H1 (cell line): ENCODE measurements around the gene SLTM. TPM values are rescaled to one million over a fixed set of nuclear protein-coding genes. Genes with fewer than 3 reads are reported as not detected.

Experiments
- CTCF ChIA-PET: fragments of 300-600 bp; sonication (Branson Sonifier 250); formaldehyde crosslinking; loops from one replicate; lab custom pipeline; 2021; ENCODE audit not compliant: partially characterized antibody; lab: Charles Lee
- POLR2A ChIA-PET: fragments of 300-600 bp; sonication (Branson Sonifier 250); formaldehyde crosslinking; loops from one replicate; lab custom pipeline; 2021; ENCODE audit warnings: inconsistent platforms; ENCODE audit not compliant: partially characterized antibody; lab: Charles Lee
- DNase-seq, 2 experiments: peaks; one replicate each; pipeline versions ENCODE4 v3.0.0 to v3.0.0-alpha.2; 2010 to 2022; ENCODE audit warnings: low spot score in 2 of 2, low read depth in 1 of 2, mixed read lengths in 1 of 2
- FAIRE-seq: peaks from 2 replicates; lab custom pipeline; 2011; peaks lifted over from hg19 to GRCh38; lab: Jason Lieb, UNC
- H2AFZ ChIP-seq: 2 replicates; pipeline ENCODE4 v1.8.1; 2012; ENCODE audit warnings: low read length, inconsistent platforms
- H2AK5ac ChIP-seq: 2 replicates; pipeline ENCODE4 v1.6.1; 2013; ENCODE audit warnings: low read depth, low read length
- H2BK120ac ChIP-seq: replicated peaks from 2 replicates; pipeline ENCODE3; 2013; ENCODE audit warnings: low read depth, low read length, inconsistent platforms
- H2BK12ac ChIP-seq: 2 replicates; pipeline ENCODE4 v1.6.1; 2013; ENCODE audit warnings: low read depth, low read length
- H2BK15ac ChIP-seq: 2 replicates; pipeline ENCODE4 v1.6.1; 2013; ENCODE audit warnings: low read length
- H2BK20ac ChIP-seq: 2 replicates; pipeline ENCODE4 v1.6.1; 2013; ENCODE audit warnings: low read length
- H2BK5ac ChIP-seq: 2 replicates; pipeline ENCODE4 v1.6.1; 2013; ENCODE audit warnings: low read depth, low read length
- H3K14ac ChIP-seq: 2 replicates; pipeline ENCODE4 v1.6.1; 2013; ENCODE audit warnings: inconsistent platforms; ENCODE audit not compliant: insufficient read length
- H3K18ac ChIP-seq: 2 replicates; pipeline ENCODE4 v1.6.1; 2013; ENCODE audit warnings: low read length; ENCODE audit errors: extremely low read depth
- H3K23ac ChIP-seq: 2 replicates; pipeline ENCODE4 v1.6.1; 2013; ENCODE audit warnings: inconsistent platforms; ENCODE audit not compliant: insufficient read length
- H3K23me2 ChIP-seq: 2 replicates; pipeline ENCODE4 v1.6.1; 2013; ENCODE audit warnings: low read depth, low read length
- H3K27ac ChIP-seq: 2 replicates; pipeline ENCODE4 v1.6.1; 2011; ENCODE audit warnings: low read depth, low read length, inconsistent platforms
- H3K27me3 ChIP-seq, 4 experiments: replicated peaks in 1 of 4; 1 replicate in 1 of 4; 2 replicates in 3 of 4; pipeline versions ENCODE4 v1.6.1 to v1.8.1; 2011 to 2013; ENCODE audit warnings: low read length in 3 of 4, mild to moderate bottlenecking in 3 of 4, inconsistent platforms in 2 of 4, mixed read lengths in 2 of 4, moderate library complexity in 1 of 4; ENCODE audit not compliant: control insufficient read depth in 3 of 4, insufficient read depth in 3 of 4; ENCODE audit errors: extremely low read depth in 1 of 4
- H3K36me3 ChIP-seq, 4 experiments: 2 replicates each; pipeline versions ENCODE4 v1.6.1 to v1.8.1; 2011 to 2013; ENCODE audit warnings: mild to moderate bottlenecking in 4 of 4, low read length in 3 of 4, moderate library complexity in 2 of 4, control low read depth in 1 of 4, inconsistent platforms in 1 of 4; ENCODE audit not compliant: insufficient read depth in 4 of 4, control insufficient read depth in 2 of 4
- H3K4ac ChIP-seq: replicated peaks from 2 replicates; pipeline ENCODE3; 2013; ENCODE audit warnings: low read length, low read depth, mixed read lengths, inconsistent platforms; ENCODE audit not compliant: insufficient read length
- H3K4me1 ChIP-seq, 4 experiments: replicated peaks in 1 of 4; 1 replicate in 1 of 4; 2 replicates in 3 of 4; pipeline versions ENCODE4 v1.6.1 to v1.8.1; 2011 to 2013; ENCODE audit warnings: low read length in 3 of 4, inconsistent platforms in 2 of 4, mixed read lengths in 1 of 4; ENCODE audit not compliant: insufficient read depth in 4 of 4, control insufficient read depth in 3 of 4
- H3K4me2 ChIP-seq, 2 experiments: 2 replicates each; pipeline versions ENCODE4 v1.6.1 to v1.8.1; 2011 to 2013; ENCODE audit warnings: low read depth in 2 of 2, low read length in 2 of 2, control low read depth in 1 of 2, inconsistent platforms in 1 of 2, mild to moderate bottlenecking in 1 of 2; ENCODE audit not compliant: insufficient read depth in 1 of 2
- H3K4me3 ChIP-seq, 4 experiments: fragments of 200-600, 300-600 bp in 1 of 4; sonication (generic), shearing (Covaris generic), sonication (Bioruptor Twin) in 1 of 4; 2 replicates each; pipeline versions ENCODE4 v1.5.1 to v1.8.1; 2011 to 2016; ENCODE audit warnings: low read length in 4 of 4, low read depth in 3 of 4, control low read depth in 2 of 4, inconsistent platforms in 2 of 4, mild to moderate bottlenecking in 2 of 4, mixed read lengths in 1 of 4, moderate library complexity in 1 of 4; ENCODE audit not compliant: insufficient read depth in 2 of 4; ENCODE audit errors: extremely low read depth in 1 of 4
- H3K56ac ChIP-seq: replicated peaks from 2 replicates; pipeline ENCODE3; 2013; ENCODE audit warnings: low read depth, mild to moderate bottlenecking, mixed read lengths, low read length, inconsistent platforms; ENCODE audit not compliant: insufficient read length
- H3K79me1 ChIP-seq: 2 replicates; pipeline ENCODE4 v1.6.1; 2013; ENCODE audit warnings: low read depth, low read length, control low read depth
- H3K79me2 ChIP-seq, 2 experiments: 2 replicates each; pipeline versions ENCODE4 v1.6.1 to v1.8.1; 2012 to 2013; ENCODE audit warnings: low read length in 2 of 2, mild to moderate bottlenecking in 2 of 2, inconsistent platforms in 1 of 2; ENCODE audit not compliant: insufficient read depth in 2 of 2, control insufficient read depth in 1 of 2
- H3K9ac ChIP-seq, 4 experiments: replicated peaks in 1 of 4; 1 replicate in 1 of 4; 2 replicates in 3 of 4; pipeline versions ENCODE4 v1.6.1 to v1.8.1; 2011 to 2013; ENCODE audit warnings: low read depth in 3 of 4, low read length in 3 of 4, control low read depth in 2 of 4, mild to moderate bottlenecking in 2 of 4, moderate library complexity in 2 of 4, inconsistent platforms in 1 of 4; ENCODE audit errors: extremely low read depth in 1 of 4
- H3K9me3 ChIP-seq, 2 experiments: 2 replicates each; pipeline versions ENCODE4 v1.6.1 to v1.8.1; 2012 to 2013; ENCODE audit warnings: mild to moderate bottlenecking in 2 of 2, moderate library complexity in 2 of 2, control low read depth in 1 of 2, inconsistent platforms in 1 of 2, low read depth in 1 of 2, low read length in 1 of 2, mixed read lengths in 1 of 2; ENCODE audit not compliant: insufficient read depth in 2 of 2
- H4K20me1 ChIP-seq, 2 experiments: replicated peaks in 1 of 2; 2 replicates each; pipeline versions ENCODE3 to v1.8.1; 2011 to 2013; ENCODE audit warnings: inconsistent platforms in 2 of 2, low read length in 2 of 2, mild to moderate bottlenecking in 1 of 2; ENCODE audit not compliant: insufficient read depth in 2 of 2, control insufficient read depth in 1 of 2
- H4K5ac ChIP-seq: 2 replicates; pipeline ENCODE4 v1.6.1; 2013; ENCODE audit warnings: low read length, low read depth, mixed read lengths, inconsistent platforms; ENCODE audit not compliant: insufficient read length
- H4K8ac ChIP-seq: 2 replicates; pipeline ENCODE4 v1.8.0; 2013; ENCODE audit warnings: mild to moderate bottlenecking, moderate library complexity, low read length, inconsistent platforms; ENCODE audit not compliant: insufficient read depth; ENCODE audit errors: extremely low read depth
- H4K91ac ChIP-seq: replicated peaks from 2 replicates; pipeline ENCODE3; 2013; ENCODE audit warnings: low read length, mixed read lengths, inconsistent platforms; ENCODE audit not compliant: insufficient read length
- ATF2 ChIP-seq: IDR thresholded peaks from 2 replicates; pipeline ENCODE4 v1.6.1; 2012; ENCODE audit warnings: low read length, inconsistent platforms
- BACH1 ChIP-seq: IDR thresholded peaks from 2 replicates; pipeline ENCODE4 v1.6.1; 2012; ENCODE audit warnings: low read length, improper control_type of control experiment
- CHD2 ChIP-seq: IDR thresholded peaks from 2 replicates; pipeline ENCODE4 v1.6.1; 2012; ENCODE audit warnings: low read length, improper control_type of control experiment
- CREB1 ChIP-seq: IDR thresholded peaks from 2 replicates; pipeline ENCODE4 v1.6.1; 2012; ENCODE audit warnings: inconsistent platforms
- GTF2F1 ChIP-seq: IDR thresholded peaks from 2 replicates; pipeline ENCODE4 v1.6.1; 2012; ENCODE audit warnings: low read depth, low read length, improper control_type of control experiment, borderline replicate concordance
- HDAC2 ChIP-seq, 2 experiments: fragments of 300-600 bp in 1 of 2; sonication (generic) in 1 of 2; IDR thresholded peaks; 2 replicates each; pipeline ENCODE4 v1.6.1; 2011 to 2012; ENCODE audit warnings: low read depth in 2 of 2, low read length in 2 of 2, mild to moderate bottlenecking in 2 of 2, moderate library complexity in 2 of 2, borderline replicate concordance in 1 of 2, inconsistent platforms in 1 of 2
- JUN ChIP-seq: IDR thresholded peaks from 2 replicates; pipeline ENCODE4 v1.6.1; 2011; ENCODE audit warnings: low read depth, mild to moderate bottlenecking, improper control_type of control experiment, low read length
- KDM4A ChIP-seq: IDR thresholded peaks from one replicate; pipeline ENCODE4 v1.7.1; 2012; ENCODE audit warnings: low read depth, mild to moderate bottlenecking, moderate library complexity, low read length, inconsistent platforms; ENCODE audit not compliant: severe bottlenecking
- MAFK ChIP-seq: IDR thresholded peaks from 2 replicates; pipeline ENCODE4 v1.6.1; 2012; ENCODE audit warnings: low read depth, mild to moderate bottlenecking, improper control_type of control experiment, low read length
- RXRA ChIP-seq: IDR thresholded peaks from 2 replicates; pipeline ENCODE4 v1.6.1; 2011; ENCODE audit warnings: low read depth, mild to moderate bottlenecking, low read length, moderate library complexity; ENCODE audit not compliant: insufficient read depth
- SP2 ChIP-seq: IDR thresholded peaks from 2 replicates; pipeline ENCODE4 v1.6.1; 2012; ENCODE audit warnings: mild to moderate bottlenecking, low read length, inconsistent platforms
- TEAD4 ChIP-seq: IDR thresholded peaks from 2 replicates; pipeline ENCODE4 v1.6.1; 2012; ENCODE audit warnings: low read depth, low read length, inconsistent platforms, mixed read lengths
- YY1 ChIP-seq: IDR thresholded peaks from 2 replicates; pipeline ENCODE4 v1.6.1; 2011; ENCODE audit warnings: low read depth, mild to moderate bottlenecking, low read length
- WGBS, 2 experiments: shearing (Covaris generic) in 1 of 2; methylation state at CpG; one replicate each; pipeline versions ENCODE4 v1.1.6 to v1.1.7; 2013 to 2015; ENCODE audit warnings: low lambda C conversion rate in 2 of 2, mixed read lengths in 2 of 2, inconsistent platforms in 1 of 2, low coverage in 1 of 2, missing lambda C conversion rate in 1 of 2; ENCODE audit not compliant: insufficient replicate concordance in 2 of 2, insufficient coverage in 1 of 2, insufficient read length in 1 of 2; ENCODE audit errors: extremely low coverage in 1 of 2, missing lambda C conversion rate in 1 of 2; 5-methylcytosine and 5-hydroxymethylcytosine counted together
- polyA plus RNA-seq, 7 experiments: library from polyadenylated mRNA; depleted of rRNA in 3 of 7; stranded (reverse) in 5 of 7; unstranded in 2 of 7; fragments of >200 nt in 5 of 7; fragments of 200-250 nt in 2 of 7; gene quantifications; 1 replicate in 5 of 7; 2 replicates in 1 of 7; 4 replicates in 1 of 7; pipeline versions ENCODE4 v1.2.1 to v1.2.3, GENCODE V29; 2011 to 2013; ENCODE audit warnings: missing spikeins in 2 of 7, mixed read lengths in 2 of 7
- total RNA-seq: library from RNA; stranded (reverse); fragmentation: NEBNext Ultra II Directional; extraction: Animal tissue kit (Norgen Biotek cat#: 25700); gene quantifications from 2 replicates; pipeline ENCODE4 v1.2.1, GENCODE V29; 2021
- TF ChIP-seq, protein P1 (sequence below): IDR thresholded peaks from 2 replicates; pipeline ENCODE4 v1.6.1; 2012; ENCODE audit warnings: inconsistent platforms

Gene SLTM
- total and polyA plus RNA-seq, 2 of the 8 experiments (the other 6 are each of a cell fraction or from before 2014, with no cell fraction given): 30.8 to 149 TPM

DNA sequence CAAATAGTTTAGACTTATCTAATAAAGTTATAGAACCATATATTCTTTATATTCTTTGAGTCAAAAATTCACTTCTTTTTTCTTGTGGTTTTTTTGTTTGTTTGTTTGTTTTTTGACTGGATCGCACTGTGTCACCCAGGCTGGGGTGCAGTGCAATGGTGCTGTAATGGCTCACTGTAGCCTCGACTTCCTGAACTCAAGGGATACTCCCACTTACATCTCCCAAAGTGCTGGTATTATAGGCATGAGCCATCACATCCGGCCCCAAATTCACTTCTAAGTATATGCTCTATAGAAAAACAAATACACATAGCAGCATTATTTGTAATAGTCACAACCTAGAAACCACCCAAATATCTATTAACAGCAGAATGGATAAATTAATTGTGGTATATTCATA, 13.7 kb upstream of the SLTM start:
- H2AFZ ChIP-seq: no peak overlapping the region
- H3K4me2 ChIP-seq: no peak overlapping the region
- no peaks in the 10 kb centered on the region for H4K20me1 ChIP-seq
- H3K79me1 ChIP-seq: no peaks in the 10 kb centered on the region
- H2BK120ac ChIP-seq: no peak overlapping the region
- DNase-seq (no peak), FAIRE-seq (no peak)
- H4K5ac ChIP-seq: no peak overlapping the region
- no peak overlapping the region for H3K4me3 ChIP-seq
- H3K23me2 ChIP-seq: no peaks in the 10 kb centered on the region
- no peak overlapping the region for H2BK5ac ChIP-seq
- no peak overlapping the region for H3K18ac ChIP-seq
- no peak overlapping the region for H3K9ac ChIP-seq
- no peak overlapping the region for H3K4ac ChIP-seq
- no peaks in the 10 kb centered on the region for H3K36me3 ChIP-seq
- H2AK5ac ChIP-seq: no peak overlapping the region
- no peak overlapping the region for H4K8ac ChIP-seq
- no peak overlapping the region for H3K56ac ChIP-seq
- ChIA-PET CTCF (no interaction called here), POLR2A (interaction anchor here (1.3 kb wide), 1 partner anchor 10 kb away, joined by 5 read pairs; no protein-coding TSS in a partner anchor)
- no peak overlapping the region for H4K91ac ChIP-seq
- H3K4me1 ChIP-seq: peaks cover 0 to 3% (median 0%) of the 10 kb centered on the region in 4 experiments; a peak in 2 of 7 replicates
- H2BK15ac ChIP-seq: no peak overlapping the region
- H3K9me3 ChIP-seq: no peaks in the 10 kb centered on the region
- no peak overlapping the region for H3K14ac ChIP-seq
- no peaks in the 10 kb centered on the region for H3K27me3 ChIP-seq
- H3K23ac ChIP-seq: no peak overlapping the region
- 93% methylated on average over 3 of the region's 3 CpGs; no CpG with 5 or more reads in 1 of the 2 experiments for WGBS, 2 experiments
- H2BK12ac ChIP-seq: no peak overlapping the region
- no peaks in the 10 kb centered on the region for H3K79me2 ChIP-seq
- H2BK20ac ChIP-seq: no peak overlapping the region
- H3K27ac ChIP-seq: no peak overlapping the region
- TF ChIP-seq ATF2: no peak
- TF ChIP-seq CHD2: no peak
- no peak for TF ChIP-seq TEAD4
- TF ChIP-seq, protein P1, sequence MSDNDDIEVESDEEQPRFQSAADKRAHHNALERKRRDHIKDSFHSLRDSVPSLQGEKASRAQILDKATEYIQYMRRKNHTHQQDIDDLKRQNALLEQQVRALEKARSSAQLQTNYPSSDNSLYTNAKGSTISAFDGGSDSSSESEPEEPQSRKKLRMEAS: no peak
- no peak for TF ChIP-seq HDAC2 (IDR thresholded peaks at IDR 0.05; ENCODE audit: borderline replicate concordance in 1 of 2, low read depth in 2 of 2, low read length in 2 of 2)
- no peak for TF ChIP-seq BACH1
- TF ChIP-seq YY1: no peak
- no peak for TF ChIP-seq KDM4A
- no peak for TF ChIP-seq GTF2F1
- no peak for TF ChIP-seq CREB1
- no peak for TF ChIP-seq JUN
- TF ChIP-seq MAFK: no peak
- no peak for TF ChIP-seq SP2
- no peak for TF ChIP-seq RXRA
